Neuronal stem cell (in vitro differentiated cells): ENCODE data around the gene BATF.

Source experiments
- DNase-seq: peaks from one replicate; pipeline ENCODE4 v3.0.0-alpha.2; 2013; ENCODE audit warnings: low spot score
- H2AFZ ChIP-seq: one replicate; pipeline ENCODE4 v1.6.1; 2013; ENCODE audit warnings: mild to moderate bottlenecking, low read length, inconsistent platforms
- H2AK5ac ChIP-seq: 2 replicates; pipeline ENCODE4 v1.6.1; 2013; ENCODE audit warnings: low read depth, mild to moderate bottlenecking, inconsistent platforms, low read length, moderate library complexity, mixed read lengths
- H2BK120ac ChIP-seq: 2 replicates; pipeline ENCODE4 v1.6.1; 2013; ENCODE audit warnings: low read depth, mild to moderate bottlenecking, inconsistent platforms, low read length, moderate library complexity, mixed read lengths
- H2BK12ac ChIP-seq: one replicate; pipeline ENCODE4 v1.6.1; 2013; ENCODE audit warnings: low read length, inconsistent platforms
- H2BK15ac ChIP-seq: 2 replicates; pipeline ENCODE4 v1.6.1; 2013; ENCODE audit warnings: mild to moderate bottlenecking, low read length, inconsistent platforms, mixed read lengths
- H2BK5ac ChIP-seq: one replicate; pipeline ENCODE4 v1.6.1; 2013; ENCODE audit warnings: inconsistent platforms, mild to moderate bottlenecking, low read length, moderate library complexity
- H3K14ac ChIP-seq: one replicate; pipeline ENCODE4 v1.6.1; 2013; ENCODE audit warnings: low read length, inconsistent platforms
- H3K18ac ChIP-seq: 2 replicates; pipeline ENCODE4 v1.6.1; 2013; ENCODE audit warnings: low read length, inconsistent platforms
- H3K23ac ChIP-seq: 2 replicates; pipeline ENCODE4 v1.6.1; 2013; ENCODE audit warnings: low read depth, mild to moderate bottlenecking, mixed read lengths, low read length, inconsistent platforms; ENCODE audit not compliant: poor library complexity
- H3K27ac ChIP-seq: replicated peaks from 3 replicates; pipeline ENCODE4 v1.5.1; 2013; ENCODE audit warnings: low read length, inconsistent platforms
- H3K27me3 ChIP-seq, 3 experiments: 2 replicates each; pipeline ENCODE4 v1.6.1; 2013; ENCODE audit warnings: low read length in 3 of 3, mild to moderate bottlenecking in 2 of 3, inconsistent platforms in 1 of 3, low read depth in 1 of 3, mixed read lengths in 1 of 3, moderate library complexity in 1 of 3; ENCODE audit not compliant: control insufficient read depth in 3 of 3, insufficient read depth in 3 of 3
- H3K36me3 ChIP-seq, 2 donors: replicated peaks in 1 of 2; 2 replicates each; pipeline ENCODE4 v1.6.1; 2013; ENCODE audit warnings: low read length in 2 of 2; ENCODE audit not compliant: control insufficient read depth in 2 of 2, insufficient read depth in 2 of 2
- H3K4ac ChIP-seq: 2 replicates; pipeline ENCODE4 v1.6.1; 2013; ENCODE audit warnings: inconsistent platforms, mild to moderate bottlenecking, low read length, moderate library complexity
- H3K4me1 ChIP-seq, 2 donors: 1 replicate in 1 of 2; 2 replicates in 1 of 2; pipeline ENCODE4 v1.6.1; 2013; ENCODE audit warnings: low read length in 2 of 2, low read depth in 1 of 2; ENCODE audit not compliant: control insufficient read depth in 2 of 2, insufficient read depth in 1 of 2
- H3K4me2 ChIP-seq: one replicate; pipeline ENCODE4 v1.6.1; 2013; ENCODE audit warnings: mild to moderate bottlenecking, low read length, inconsistent platforms; ENCODE audit not compliant: insufficient read depth, poor library complexity, severe bottlenecking
- H3K4me3 ChIP-seq, 2 donors: 2 replicates each; pipeline ENCODE4 v1.5.1; 2013; ENCODE audit warnings: low read length in 2 of 2, mild to moderate bottlenecking in 2 of 2, inconsistent platforms in 1 of 2, moderate library complexity in 1 of 2
- H3K79me1 ChIP-seq: one replicate; pipeline ENCODE4 v1.6.1; 2013; ENCODE audit warnings: low read depth, mild to moderate bottlenecking, inconsistent platforms, low read length, moderate library complexity
- H3K9ac ChIP-seq: one replicate; pipeline ENCODE4 v1.6.1; 2013; ENCODE audit warnings: mild to moderate bottlenecking, low read depth, low read length, inconsistent platforms; ENCODE audit not compliant: poor library complexity
- H3K9me3 ChIP-seq, 2 donors: replicated peaks in 1 of 2; 2 replicates each; pipeline versions ENCODE3 to v1.6.1; 2013; ENCODE audit warnings: low read length in 2 of 2, mild to moderate bottlenecking in 2 of 2, inconsistent platforms in 1 of 2, low read depth in 1 of 2, mixed read lengths in 1 of 2, moderate library complexity in 1 of 2; ENCODE audit not compliant: control insufficient read depth in 2 of 2, insufficient read depth in 1 of 2
- H4K8ac ChIP-seq: one replicate; pipeline ENCODE4 v1.6.1; 2013; ENCODE audit warnings: low read depth, mild to moderate bottlenecking, inconsistent platforms, low read length, moderate library complexity
- H4K91ac ChIP-seq: one replicate; pipeline ENCODE4 v1.6.1; 2013; ENCODE audit warnings: low read length, low read depth, mild to moderate bottlenecking, inconsistent platforms; ENCODE audit not compliant: poor library complexity
- WGBS, 2 donors: extraction: QIAGEN DNeasy Blood & Tissue Kit; methylation state at CpG; one replicate each; pipeline ENCODE4 v1.1.7; 2013; ENCODE audit warnings: missing lambda C conversion rate in 2 of 2, mixed read lengths in 1 of 2; ENCODE audit not compliant: insufficient read length in 2 of 2, insufficient replicate concordance in 1 of 2; ENCODE audit errors: extremely low coverage in 2 of 2; 5-methylcytosine and 5-hydroxymethylcytosine counted together

BATF gene

DNA sequence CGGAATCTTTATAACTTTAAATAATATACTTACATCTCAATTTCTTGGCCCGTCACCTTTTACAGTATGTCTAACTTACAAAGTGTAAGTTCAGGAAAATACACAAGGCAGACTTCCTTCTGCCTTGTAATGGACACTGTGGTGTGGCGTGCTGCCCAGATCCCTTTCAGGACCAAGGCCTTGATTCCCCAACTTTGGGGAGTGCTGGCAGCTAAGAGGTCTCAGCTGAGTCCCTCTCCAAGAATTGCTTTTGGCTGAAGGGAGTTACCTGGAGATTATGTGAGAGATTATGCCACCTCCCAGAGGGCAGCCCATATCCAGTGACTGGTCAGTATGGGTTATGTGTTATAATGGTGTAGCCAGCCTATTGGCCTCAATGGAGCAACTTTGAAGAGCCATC lies 21.2 kb upstream of the BATF start:
- no peak overlapping the region for H2BK12ac ChIP-seq
- H3K4me1 ChIP-seq: peaks cover 0 to 3% of the 10 kb centered on the region in 2 donors
- no peak overlapping the region for H3K4ac ChIP-seq
- H4K8ac ChIP-seq: no peak overlapping the region
- H4K91ac ChIP-seq: no peak overlapping the region
- no peak overlapping the region for H2AFZ ChIP-seq
- 100% methylated on average over 1 of the region's 3 CpGs; no CpG with 5 or more reads in 1 of the 2 donors for WGBS, 2 donors
- no peak overlapping the region for H2BK5ac ChIP-seq
- H2BK15ac ChIP-seq: no peak overlapping the region
- no peak overlapping the region for H2AK5ac ChIP-seq
- H3K36me3 ChIP-seq: no peaks in the 10 kb centered on the region
- H3K9ac ChIP-seq: no peak overlapping the region
- no peak overlapping the region for H2BK120ac ChIP-seq
- H3K18ac ChIP-seq: no peak overlapping the region
- no peak overlapping the region for H3K23ac ChIP-seq
- H3K9me3 ChIP-seq: peaks cover 0 to 2% of the 10 kb centered on the region in 2 donors
- H3K79me1 ChIP-seq: no peaks in the 10 kb centered on the region
- H3K4me3 ChIP-seq: no peak overlapping the region
- no peak overlapping the region for H3K27ac ChIP-seq
- peaks cover 0 to 3% (median 0%) of the 10 kb centered on the region in 3 experiments for H3K27me3 ChIP-seq
- no peak overlapping the region for H3K4me2 ChIP-seq
- no peak overlapping the region for H3K14ac ChIP-seq
- DNase-seq: no peak

DNA sequence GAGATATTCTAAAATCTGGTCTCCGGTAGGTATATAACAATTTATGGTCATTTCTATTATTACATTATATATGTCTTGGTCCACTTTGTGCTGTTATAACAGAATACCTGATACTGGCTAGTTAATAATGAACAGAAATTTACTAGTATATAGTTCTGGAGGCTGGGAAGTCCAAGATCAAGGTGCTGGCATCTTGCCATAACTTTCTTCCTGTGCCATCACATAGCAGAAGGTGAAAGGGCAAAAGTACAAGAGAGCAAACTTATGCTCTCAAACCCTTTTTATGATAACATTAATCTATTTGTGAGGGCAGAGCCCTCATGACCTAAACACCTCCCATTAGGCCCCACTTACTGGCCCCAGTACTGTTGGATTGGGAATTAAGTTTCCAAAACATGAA lies 17.9 kb upstream of the BATF start:
- H4K91ac ChIP-seq: no peak overlapping the region
- no peaks in the 10 kb centered on the region for H3K36me3 ChIP-seq
- WGBS, 2 donors: no CpG with 5 or more reads among the region's 1 CpG
- H3K27me3 ChIP-seq: no peaks in the 10 kb centered on the region
- no peak overlapping the region for H2BK5ac ChIP-seq
- H2AFZ ChIP-seq: no peak overlapping the region
- peaks cover 0 to 1% of the 10 kb centered on the region in 2 donors for H3K4me1 ChIP-seq
- no peak overlapping the region for H2BK120ac ChIP-seq
- H3K4ac ChIP-seq: no peak overlapping the region
- H3K79me1 ChIP-seq: no peaks in the 10 kb centered on the region
- no peak overlapping the region for H2AK5ac ChIP-seq
- no peak overlapping the region for H4K8ac ChIP-seq
- H3K4me3 ChIP-seq: no peak overlapping the region
- no peak overlapping the region for H3K4me2 ChIP-seq
- H2BK15ac ChIP-seq: no peak overlapping the region
- DNase-seq: no peak
- H2BK12ac ChIP-seq: no peak overlapping the region
- H3K18ac ChIP-seq: no peak overlapping the region
- no peak overlapping the region for H3K27ac ChIP-seq
- H3K9ac ChIP-seq: no peak overlapping the region
- H3K9me3 ChIP-seq: no peaks in the 10 kb centered on the region
- H3K23ac ChIP-seq: no peak overlapping the region
- no peak overlapping the region for H3K14ac ChIP-seq

DNA sequence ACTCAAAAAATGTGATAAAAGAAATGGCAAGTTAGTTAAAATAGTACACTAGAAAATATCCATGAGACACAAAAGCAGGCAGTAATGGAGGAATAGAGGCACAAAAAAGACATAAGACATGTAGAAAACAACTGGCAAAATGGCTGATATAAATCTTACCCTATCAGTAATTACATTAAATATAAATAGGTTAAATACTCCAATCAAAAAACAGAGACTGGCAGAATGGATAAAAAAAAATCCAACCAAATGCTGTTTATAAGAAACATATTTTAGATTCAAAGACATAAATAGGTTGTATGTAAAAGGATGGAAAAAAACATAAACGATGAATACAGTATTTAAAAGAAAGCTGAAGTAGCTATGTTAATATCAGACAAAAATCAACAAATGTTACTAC lies 15.3 kb upstream of the BATF start:
- Histone ChIP-seq H3K4me1 (no peaks in the 10 kb centered on the region), H2BK15ac (no peak overlapping the region), H2BK5ac (no peak overlapping the region), H3K4me3 (no peak overlapping the region), H3K23ac (no peak overlapping the region), H3K4me2 (no peak overlapping the region), H4K91ac (no peak overlapping the region), H2BK120ac (no peak overlapping the region), H3K18ac (no peak overlapping the region), H3K27me3 (no peaks in the 10 kb centered on the region), H3K79me1 (no peaks in the 10 kb centered on the region), H3K36me3 (no peaks in the 10 kb centered on the region), H2BK12ac (no peak overlapping the region), H3K9me3 (peaks cover 0 to 4% of the 10 kb centered on the region in 2 donors), H3K14ac (no peak overlapping the region), H3K27ac (no peak overlapping the region), H3K9ac (no peak overlapping the region), H2AK5ac (no peak overlapping the region), H3K4ac (no peak overlapping the region), H2AFZ (no peak overlapping the region), H4K8ac (no peak overlapping the region)
- whole genome bisulfite sequencing, 2 donors: no CpG with 5 or more reads among the region's 1 CpG
- DNase-seq: no peak

DNA sequence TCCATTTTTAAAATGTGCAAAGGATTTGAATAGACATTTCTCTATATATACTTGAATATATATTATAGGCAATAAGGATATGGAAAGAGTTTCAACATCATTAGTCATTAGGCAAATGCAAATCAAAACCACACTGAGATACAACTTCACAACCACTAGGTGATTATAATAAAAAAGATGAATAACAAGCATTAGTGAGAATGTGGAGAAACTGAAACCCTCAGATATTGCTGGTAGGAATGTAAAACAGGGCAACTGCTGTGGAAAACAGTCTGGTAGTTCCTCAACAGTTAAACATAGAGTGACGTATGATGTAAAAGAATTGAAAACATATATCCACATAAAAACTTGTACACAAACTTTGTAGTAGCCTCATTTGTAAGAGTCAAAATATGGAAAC lies 11.7 kb upstream of the BATF start:
- H4K91ac ChIP-seq: no peak overlapping the region
- no peak overlapping the region for H3K4me2 ChIP-seq
- H4K8ac ChIP-seq: no peak overlapping the region
- no peak overlapping the region for H2BK120ac ChIP-seq
- H2BK5ac ChIP-seq: no peak overlapping the region
- H3K27ac ChIP-seq: no peak overlapping the region
- H3K9ac ChIP-seq: no peak overlapping the region
- H3K4ac ChIP-seq: no peak overlapping the region
- H3K9me3 ChIP-seq: peaks cover 0 to 4% of the 10 kb centered on the region in 2 donors
- no peaks in the 10 kb centered on the region for H3K4me1 ChIP-seq
- no peak overlapping the region for H3K18ac ChIP-seq
- no peak overlapping the region for H3K4me3 ChIP-seq
- no peak overlapping the region for H3K23ac ChIP-seq
- no peak overlapping the region for H2BK12ac ChIP-seq
- WGBS, 2 donors: no CpG with 5 or more reads among the region's 1 CpG
- no peak overlapping the region for H3K14ac ChIP-seq
- no peak overlapping the region for H2BK15ac ChIP-seq
- no peaks in the 10 kb centered on the region for H3K79me1 ChIP-seq
- DNase-seq: no peak
- peaks cover 0 to 13% (median 0%) of the 10 kb centered on the region in 3 experiments for H3K27me3 ChIP-seq
- no peak overlapping the region for H2AK5ac ChIP-seq
- H3K36me3 ChIP-seq: no peaks in the 10 kb centered on the region
- H2AFZ ChIP-seq: no peak overlapping the region
